ENCODE results near the gene ILKAP.

GRCh38 chr2:238133499-238134392 lies 69.7 kb downstream of the ILKAP start:
- TF ChIP-seq CTCF (IDR thresholded peaks at IDR 0.05) (no peak), POLR2A (IDR thresholded peaks at IDR 0.05) (no peak), EP300 (IDR thresholded peaks at IDR 0.05) (no peak)
